ENCODE results near the gene LRRD1. TPM values are rescaled to one million over a fixed set of nuclear protein-coding genes. Genes with fewer than 3 reads are reported as not detected.

The LRRD1 gene
- total RNA-seq, 1 donor from 2014 or later = 0.49 TPM

DNA sequence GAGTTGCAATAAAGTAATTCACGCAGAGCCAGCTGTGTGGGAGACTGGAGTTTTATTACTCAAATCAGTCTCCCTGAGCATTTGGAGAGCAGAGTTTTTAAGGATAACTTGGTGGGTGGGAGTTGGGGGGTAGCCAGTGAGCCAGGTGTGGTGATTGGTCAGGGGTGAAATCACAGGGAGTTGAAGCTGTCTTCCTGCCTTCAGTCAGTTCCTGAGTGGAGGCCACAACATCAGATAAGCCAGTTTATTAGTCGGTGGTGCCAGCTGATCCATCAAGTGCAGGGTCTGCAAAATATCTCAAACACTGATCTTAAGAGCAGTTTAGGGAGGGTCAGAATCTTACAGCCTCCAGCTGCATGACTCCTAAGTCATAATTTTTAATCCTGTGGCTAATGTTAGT is 41.4 kb downstream of the LRRD1 start:
- Histone ChIP-seq H3K9me3 (no peaks in the 10 kb centered on the region), H3K4me3 (no peak overlapping the region), H3K4me1 (peaks cover 19% of the 10 kb centered on the region), H3K36me3 (no peaks in the 10 kb centered on the region), H3K27ac (no peak overlapping the region), H3K27me3 (no peaks in the 10 kb centered on the region)
- TF ChIP-seq, protein P1, sequence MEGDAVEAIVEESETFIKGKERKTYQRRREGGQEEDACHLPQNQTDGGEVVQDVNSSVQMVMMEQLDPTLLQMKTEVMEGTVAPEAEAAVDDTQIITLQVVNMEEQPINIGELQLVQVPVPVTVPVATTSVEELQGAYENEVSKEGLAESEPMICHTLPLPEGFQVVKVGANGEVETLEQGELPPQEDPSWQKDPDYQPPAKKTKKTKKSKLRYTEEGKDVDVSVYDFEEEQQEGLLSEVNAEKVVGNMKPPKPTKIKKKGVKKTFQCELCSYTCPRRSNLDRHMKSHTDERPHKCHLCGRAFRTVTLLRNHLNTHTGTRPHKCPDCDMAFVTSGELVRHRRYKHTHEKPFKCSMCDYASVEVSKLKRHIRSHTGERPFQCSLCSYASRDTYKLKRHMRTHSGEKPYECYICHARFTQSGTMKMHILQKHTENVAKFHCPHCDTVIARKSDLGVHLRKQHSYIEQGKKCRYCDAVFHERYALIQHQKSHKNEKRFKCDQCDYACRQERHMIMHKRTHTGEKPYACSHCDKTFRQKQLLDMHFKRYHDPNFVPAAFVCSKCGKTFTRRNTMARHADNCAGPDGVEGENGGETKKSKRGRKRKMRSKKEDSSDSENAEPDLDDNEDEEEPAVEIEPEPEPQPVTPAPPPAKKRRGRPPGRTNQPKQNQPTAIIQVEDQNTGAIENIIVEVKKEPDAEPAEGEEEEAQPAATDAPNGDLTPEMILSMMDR (IDR thresholded peaks at IDR 0.05) = no peak
- TF ChIP-seq POLR2AphosphoS5 (IDR thresholded peaks at IDR 0.05; ENCODE audit: insufficient read depth in 1 of 2, low read depth in 1 of 2) = no peak
- intact Hi-C loops (cut with DNase I) = no loop called here
- no peak for DNase-seq (ENCODE audit: extremely low spot score in 2 of 2)

DNA sequence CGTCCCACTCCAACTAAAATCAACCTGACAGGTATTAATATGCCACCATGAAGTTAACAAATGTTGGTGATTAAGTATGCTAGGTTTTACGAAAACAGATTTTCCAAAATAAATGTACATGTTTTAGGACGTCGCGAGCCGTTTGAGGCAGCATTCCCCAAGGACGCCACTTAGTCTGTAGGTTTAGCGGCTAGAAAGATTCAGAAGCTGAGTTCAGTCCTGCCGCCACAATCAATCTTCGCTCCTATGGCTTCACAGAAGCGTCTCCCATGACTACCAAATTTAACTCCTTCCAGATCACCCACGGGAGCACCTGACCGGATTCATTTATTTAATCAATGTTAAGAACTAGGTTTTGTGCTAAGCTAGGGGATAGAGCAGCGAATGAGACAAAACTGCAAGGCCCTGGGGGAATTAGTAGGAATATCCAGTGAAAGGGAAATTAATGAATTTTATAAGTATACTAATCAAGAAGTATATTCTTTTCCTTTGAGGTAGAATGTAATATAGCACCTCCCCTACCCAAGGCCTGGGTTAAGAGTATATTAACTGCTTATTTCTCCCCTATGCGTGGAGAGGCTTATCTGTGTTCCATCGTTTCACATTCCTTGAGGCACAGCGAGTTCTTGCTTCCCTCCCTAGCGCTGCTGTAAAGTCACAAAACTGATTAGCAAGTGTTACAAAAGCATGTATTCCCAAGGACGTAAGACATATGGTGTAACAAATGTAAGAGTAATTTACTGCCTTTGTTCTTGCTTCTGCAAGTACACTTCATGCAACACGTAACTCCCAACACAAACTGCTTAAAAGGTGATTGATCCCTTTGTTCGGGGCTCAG is 43.7 kb downstream of the LRRD1 start:
- no peaks in the 10 kb centered on the region for H3K36me3 ChIP-seq
- H3K9me3 ChIP-seq = no peaks in the 10 kb centered on the region
- H3K27me3 ChIP-seq = no peaks in the 10 kb centered on the region
- intact Hi-C loops (cut with DNase I) = no loop called here
- no peak for DNase-seq (ENCODE audit: extremely low spot score in 2 of 2)
- H3K4me3 ChIP-seq = peak overlapping the region; percentile 88 to 98
- peaks cover 27% of the 10 kb centered on the region for H3K4me1 ChIP-seq
- TF ChIP-seq, protein P1 (IDR thresholded peaks at IDR 0.05) = no peak
- TF ChIP-seq POLR2A (IDR thresholded peaks at IDR 0.05) (no peak), POLR2AphosphoS5 (IDR thresholded peaks at IDR 0.05; ENCODE audit: insufficient read depth in 1 of 2, low read depth in 1 of 2) (no peak)
- H3K27ac ChIP-seq = peak overlapping the region; percentile 98

DNA sequence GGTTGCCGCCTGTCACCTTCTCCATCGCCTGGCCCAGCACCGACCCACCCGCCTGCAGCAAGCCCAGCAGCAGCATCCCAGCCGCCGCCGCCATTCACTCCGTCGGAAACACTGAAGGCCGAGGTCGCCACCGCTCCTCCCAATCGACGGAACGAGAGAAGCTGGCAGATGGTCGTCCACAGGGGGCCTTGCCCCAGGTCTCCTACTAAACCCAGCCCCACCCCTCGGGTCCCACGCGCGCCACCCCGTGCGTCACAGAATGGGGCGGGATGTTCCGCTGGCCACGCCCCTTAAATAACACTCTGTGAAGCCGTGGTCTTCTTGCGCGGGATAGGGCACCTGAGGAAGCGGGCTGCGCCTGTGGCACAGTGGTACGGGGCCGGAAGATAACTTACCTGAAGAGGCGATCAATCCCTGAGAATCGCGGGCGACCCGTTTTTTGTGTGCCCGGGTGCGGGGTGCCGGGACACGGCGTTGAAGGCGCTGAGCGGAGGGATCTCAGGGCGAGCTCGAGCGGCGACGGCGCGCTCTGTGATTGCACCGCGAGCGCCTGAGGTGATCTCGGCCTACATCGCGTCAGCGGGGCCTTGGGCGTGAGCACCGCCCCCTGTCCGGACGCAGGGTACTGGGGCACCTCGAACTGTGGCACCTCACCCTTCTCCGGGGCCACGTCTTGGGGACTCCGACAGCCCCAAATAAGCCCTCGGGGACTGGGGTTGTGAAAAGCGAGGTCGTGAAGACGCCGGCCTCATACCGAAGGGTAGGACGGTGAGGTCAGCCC is 44.5 kb downstream of the LRRD1 start, which contains the start of gene CYP51A1:
Gene CYP51A1 (minus strand): TSS at position 207 of the 781 bp plus-strand sequence. CDS start 113 bp downstream, at position 94.
- Histone ChIP-seq H3K9me3 (no peaks in the 10 kb centered on the region), H3K4me3 (peak within 1 kb of the TSS; percentile 88 to 98), H3K4me1 (peaks cover 27% of the 10 kb centered on the region), H3K27ac (peak within 1 kb of the TSS; percentile 98), H3K27me3 (no peaks in the 10 kb centered on the region), H3K36me3 (no peaks in the 10 kb centered on the region)
- intact Hi-C loops (cut with DNase I) = loop anchor here (5.0 kb wide), 1 partner anchor 313 kb away; the partner anchor contains the start of gene GATAD1
- DNase-seq (ENCODE audit: extremely low spot score in 2 of 2) = peak in 1 of 2 donors; percentile 96
- TF ChIP-seq POLR2AphosphoS5 (IDR thresholded peaks at IDR 0.05; ENCODE audit: insufficient read depth in 1 of 2, low read depth in 1 of 2) (peak; percentile 94 to 99), POLR2A (IDR thresholded peaks at IDR 0.05) (peak; percentile 32 to 93)
- TF ChIP-seq, protein P1 (IDR thresholded peaks at IDR 0.05) = no peak

DNA sequence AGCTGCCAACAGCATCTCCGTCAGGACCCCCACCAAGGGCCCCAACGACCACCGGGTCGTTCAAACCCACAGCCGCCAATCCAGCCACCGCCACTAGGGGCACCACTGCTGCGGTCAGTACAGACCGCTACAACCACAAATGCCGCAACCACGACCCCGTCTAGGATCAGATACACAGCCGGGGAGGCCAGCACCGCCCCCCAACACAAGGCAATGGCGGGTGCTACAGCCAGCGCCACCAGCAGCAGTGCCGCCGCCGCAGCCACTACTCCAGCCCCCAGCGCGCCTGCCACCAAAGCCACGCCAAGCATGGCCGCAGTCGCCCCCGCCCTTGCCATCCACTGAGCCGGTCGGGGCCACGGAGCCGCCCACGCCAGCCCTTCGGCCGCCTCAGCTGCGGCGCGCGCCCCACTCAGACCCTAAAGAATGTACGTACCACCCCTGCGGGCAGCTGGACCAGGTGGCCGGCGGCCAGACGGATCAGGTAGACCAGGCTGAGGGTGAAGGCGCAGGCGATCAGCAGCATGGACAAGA is 45.1 kb downstream of the LRRD1 start:
- TF ChIP-seq POLR2AphosphoS5 (IDR thresholded peaks at IDR 0.05; ENCODE audit: insufficient read depth in 1 of 2, low read depth in 1 of 2) = no peak
- TF ChIP-seq, protein P1 (IDR thresholded peaks at IDR 0.05) = peak; percentile 47 to 66 (median 61)
- Histone ChIP-seq H3K36me3 (peaks cover 0 to 4% of the 10 kb centered on the region in 2 donors), H3K9me3 (no peaks in the 10 kb centered on the region), H3K4me3 (peak overlapping the region; percentile 88 to 98), H3K4me1 (peaks cover 27% of the 10 kb centered on the region), H3K27ac (peak overlapping the region; percentile 98), H3K27me3 (no peaks in the 10 kb centered on the region)
- intact Hi-C loops (cut with DNase I) = loop anchor here (5.0 kb wide), 1 partner anchor 313 kb away; the partner anchor contains the start of gene GATAD1
- peak in 1 of 2 donors; percentile 89 for DNase-seq (ENCODE audit: extremely low spot score in 2 of 2)

Data from vagina (tissue), 2 donors.